Neural cell (in vitro differentiated cells): ENCODE data around the gene SMAD9. TPM values are rescaled to one million over a fixed set of nuclear protein-coding genes. Genes with fewer than 3 reads are reported as not detected.

Experiments
- H2AFZ ChIP-seq: fragments of 200-600, 300-800 bp; sonication (generic), shearing (Covaris generic); 2 replicates; pipeline ENCODE4 v1.6.0; 2014; ENCODE audit warnings: low read depth, mild to moderate bottlenecking, antibody characterized with exemption, low read length, moderate library complexity
- H3F3A ChIP-seq: fragments of 200-600 bp; shearing (Covaris generic); 2 replicates; pipeline ENCODE4 v1.6.1; 2016; ENCODE audit warnings: mild to moderate bottlenecking, moderate library complexity, mixed read lengths, antibody characterized with exemption, low read length; ENCODE audit not compliant: insufficient read depth, poor library complexity, severe bottlenecking
- H3K27ac ChIP-seq: fragments of 200-600, 300-800 bp; sonication (generic), shearing (Covaris generic); 2 replicates; pipeline ENCODE4 v1.5.1; 2014; ENCODE audit warnings: mild to moderate bottlenecking, low read length, moderate library complexity
- H3K27me3 ChIP-seq: fragments of 300-800, 200-600 bp; sonication (generic), shearing (Covaris generic); 2 replicates; pipeline ENCODE4 v1.6.0; 2014; ENCODE audit warnings: mild to moderate bottlenecking, low read depth, low read length, moderate library complexity; ENCODE audit not compliant: insufficient read depth
- H3K36me3 ChIP-seq: fragments of 300-800, 200-600 bp; sonication (generic), shearing (Covaris generic); 2 replicates; pipeline ENCODE4 v1.5.1; 2014; ENCODE audit warnings: mild to moderate bottlenecking, antibody characterized with exemption, low read length, moderate library complexity; ENCODE audit not compliant: insufficient read depth
- H3K4me2 ChIP-seq: fragments of 300-800, 200-600 bp; sonication (generic), shearing (Covaris generic); 2 replicates; pipeline ENCODE4 v1.6.0; 2014; ENCODE audit warnings: mild to moderate bottlenecking, low read length
- H3K4me3 ChIP-seq: fragments of 300-800, 200-600 bp; sonication (generic), shearing (Covaris generic); 2 replicates; pipeline ENCODE4 v1.5.1; 2014; ENCODE audit warnings: mild to moderate bottlenecking, low read length, moderate library complexity
- H3K79me2 ChIP-seq: fragments of 200-600 bp; shearing (Covaris generic); replicated peaks from 2 replicates; pipeline ENCODE4 v1.6.0; 2014; ENCODE audit warnings: mild to moderate bottlenecking, low read length, moderate library complexity; ENCODE audit not compliant: insufficient read depth
- H3K9ac ChIP-seq: fragments of 300-800, 200-600 bp; sonication (generic), shearing (Covaris generic); 2 replicates; pipeline ENCODE4 v1.6.1; 2016; ENCODE audit warnings: mild to moderate bottlenecking, low read length, mixed read lengths
- H3K9me2 ChIP-seq: fragments of 200-600 bp; shearing (Covaris generic); 2 replicates; pipeline ENCODE4 v1.6.1; 2016; ENCODE audit warnings: mild to moderate bottlenecking, low read length, mixed read lengths; ENCODE audit not compliant: insufficient read depth
- H3K9me3 ChIP-seq: fragments of 200-600, 300-800 bp; sonication (generic), shearing (Covaris generic); 2 replicates; pipeline ENCODE4 v1.6.1; 2016; ENCODE audit warnings: mild to moderate bottlenecking, mixed run types, low read length, moderate library complexity, mixed read lengths
- H4K20me1 ChIP-seq: fragments of 200-600 bp; shearing (Covaris generic); 2 replicates; pipeline ENCODE4 v1.6.1; 2016; ENCODE audit warnings: mild to moderate bottlenecking, mixed run types; ENCODE audit not compliant: insufficient read depth
- CTCF ChIP-seq: fragments of 450-650 bp; IDR thresholded peaks from 2 replicates; pipeline ENCODE4 v1.5.1; 2014; ENCODE audit warnings: antibody characterized with exemption, mild to moderate bottlenecking, moderate library complexity; ENCODE audit not compliant: poor library complexity, severe bottlenecking
- EP300 ChIP-seq: fragments of 450-650 bp; conservative IDR thresholded peaks from 2 replicates; pipeline ENCODE4 v1.6.1; 2014; ENCODE audit warnings: antibody characterized with exemption, mild to moderate bottlenecking, moderate library complexity; ENCODE audit not compliant: poor library complexity, severe bottlenecking
- EZH2 ChIP-seq: fragments of 200-600, 300-800 bp; shearing (Covaris generic), sonication (generic); IDR thresholded peaks from 2 replicates; pipeline ENCODE4 v1.6.1; 2014; ENCODE audit warnings: antibody characterized with exemption, low read length, borderline replicate concordance, mild to moderate bottlenecking; ENCODE audit not compliant: insufficient read depth, poor library complexity, severe bottlenecking
- MXI1 ChIP-seq: fragments of 450-650 bp; conservative IDR thresholded peaks from 2 replicates; pipeline ENCODE4 v1.6.1; 2014; ENCODE audit warnings: antibody characterized with exemption, mild to moderate bottlenecking; ENCODE audit not compliant: poor library complexity, severe bottlenecking
- POLR2AphosphoS5 ChIP-seq: IDR thresholded peaks from 2 replicates; pipeline ENCODE4 v1.6.1; 2012
- RAD21 ChIP-seq: fragments of 450-650 bp; conservative IDR thresholded peaks from 2 replicates; pipeline ENCODE4 v1.6.1; 2014; ENCODE audit warnings: antibody characterized with exemption, mild to moderate bottlenecking, moderate library complexity
- REST ChIP-seq: IDR thresholded peaks from 2 replicates; pipeline ENCODE4 v1.6.1; 2012; ENCODE audit warnings: borderline replicate concordance
- SMC3 ChIP-seq: fragments of 450-650 bp; conservative IDR thresholded peaks from 2 replicates; pipeline ENCODE4 v1.6.1; 2014; ENCODE audit warnings: antibody characterized with exemption, mild to moderate bottlenecking, moderate library complexity; ENCODE audit not compliant: poor library complexity
- TAF1 ChIP-seq: IDR thresholded peaks from 2 replicates; pipeline ENCODE4 v1.6.1; 2012; ENCODE audit warnings: low read depth
- polyA plus RNA-seq: library from polyadenylated mRNA; depleted of rRNA; stranded (reverse); fragments of >200 nt; gene quantifications from 2 replicates; pipeline ENCODE4 v1.2.3, GENCODE V29; 2014

Gene SMAD9
- polyA plus RNA-seq, 1 donor from 2014 or later = 2.5 TPM

DNA sequence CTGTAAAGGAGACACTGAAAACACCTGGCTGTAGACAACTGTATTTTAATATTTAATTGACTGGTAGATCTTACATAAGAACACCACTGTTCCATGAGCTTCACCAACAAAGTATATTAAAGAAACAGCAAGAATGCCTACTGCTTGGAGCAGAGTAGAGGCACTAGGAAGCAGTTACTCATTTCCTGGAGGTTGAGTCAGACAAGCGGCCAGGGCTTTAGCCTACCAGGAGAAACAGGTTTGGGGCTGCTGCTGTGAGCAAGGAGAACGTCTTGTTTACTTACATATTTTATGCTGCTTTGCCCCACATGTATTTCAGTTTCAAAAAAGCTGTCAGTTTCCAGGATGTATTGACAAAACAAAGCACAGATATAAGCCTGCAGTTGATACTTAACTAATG, 45.7 kb upstream of the SMAD9 start:
- Histone ChIP-seq H3K9me2 (no peaks in the 10 kb centered on the region), H3K27ac (no peak overlapping the region), H3K9me3 (no peaks in the 10 kb centered on the region), H3K9ac (no peak overlapping the region), H3F3A (no peaks in the 10 kb centered on the region), H2AFZ (no peak overlapping the region), H3K36me3 (no peaks in the 10 kb centered on the region), H4K20me1 (no peaks in the 10 kb centered on the region), H3K27me3 (no peaks in the 10 kb centered on the region), H3K79me2 (no peaks in the 10 kb centered on the region), H3K4me3 (no peak overlapping the region), H3K4me2 (no peak overlapping the region)
- TF ChIP-seq SMC3 (no peak), CTCF (no peak), MXI1 (no peak), EZH2 (no peak), EP300 (no peak), REST (no peak), TAF1 (no peak), RAD21 (no peak), POLR2AphosphoS5 (no peak)

DNA sequence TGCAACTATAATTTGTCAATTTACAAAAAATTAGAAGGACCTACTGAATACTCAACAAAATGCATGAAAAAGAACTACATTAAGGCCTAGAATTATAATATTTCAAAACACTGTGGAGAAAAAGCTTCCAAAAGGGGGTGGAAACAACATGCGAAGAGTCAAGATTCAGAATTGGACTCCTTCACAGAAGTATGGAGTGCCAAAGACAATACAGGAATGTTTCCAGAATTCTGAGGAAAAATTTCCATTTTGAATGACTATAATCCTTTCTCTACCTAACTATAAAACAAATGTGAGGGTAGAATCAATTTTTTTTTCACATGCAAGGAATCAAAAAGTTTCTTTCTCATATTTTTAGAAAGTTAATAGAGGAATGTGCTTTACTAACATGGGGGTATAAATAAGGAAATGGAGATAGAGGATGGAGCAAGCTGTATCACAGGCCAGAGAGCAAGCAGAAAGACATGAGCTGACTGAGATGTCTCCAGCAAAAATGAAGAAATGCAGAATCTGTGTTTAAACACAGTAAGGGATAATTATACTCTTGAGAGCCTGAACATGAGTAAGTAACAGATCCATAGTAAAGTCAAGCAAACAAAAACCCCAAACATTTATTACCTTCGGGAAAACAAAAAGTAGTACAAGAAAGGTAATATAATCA, 39.5 kb upstream of the SMAD9 start:
- Histone ChIP-seq H3K9ac (no peak overlapping the region), H3K9me2 (no peaks in the 10 kb centered on the region), H3F3A (no peaks in the 10 kb centered on the region), H4K20me1 (no peaks in the 10 kb centered on the region), H3K4me3 (no peak overlapping the region), H3K27me3 (no peaks in the 10 kb centered on the region), H3K36me3 (no peaks in the 10 kb centered on the region), H3K4me2 (no peak overlapping the region), H3K9me3 (no peaks in the 10 kb centered on the region), H2AFZ (no peak overlapping the region), H3K27ac (no peak overlapping the region), H3K79me2 (no peaks in the 10 kb centered on the region)
- TF ChIP-seq SMC3 = no peak
- no peak for TF ChIP-seq TAF1
- TF ChIP-seq REST = no peak
- no peak for TF ChIP-seq EP300
- no peak for TF ChIP-seq RAD21
- TF ChIP-seq MXI1 = no peak
- TF ChIP-seq POLR2AphosphoS5 = no peak
- no peak for TF ChIP-seq EZH2
- TF ChIP-seq CTCF = no peak
